ENCODE data around the gene METTL15.
"Not testable (repeated sequence)": the region's sequence is repeated elsewhere in the genome, so short reads cannot be mapped to it uniquely, and the experiment has no call there.

The METTL15 gene

GRCh38 chr11:28296426-28296825 lies 188.2 kb downstream of the METTL15 start:
- peak; percentile 17 for DNase-seq (ENCODE audit: low spot score)
- TF ChIP-seq CTCF (IDR thresholded peaks at IDR 0.05; ENCODE audit: extremely low read depth, missing control alignments): no peak

GRCh38 chr11:28298209-28298608 lies 190.0 kb downstream of the METTL15 start:
- TF ChIP-seq CTCF (IDR thresholded peaks at IDR 0.05; ENCODE audit: extremely low read depth, missing control alignments): no peak
- no peak for DNase-seq (ENCODE audit: low spot score)

DNA sequence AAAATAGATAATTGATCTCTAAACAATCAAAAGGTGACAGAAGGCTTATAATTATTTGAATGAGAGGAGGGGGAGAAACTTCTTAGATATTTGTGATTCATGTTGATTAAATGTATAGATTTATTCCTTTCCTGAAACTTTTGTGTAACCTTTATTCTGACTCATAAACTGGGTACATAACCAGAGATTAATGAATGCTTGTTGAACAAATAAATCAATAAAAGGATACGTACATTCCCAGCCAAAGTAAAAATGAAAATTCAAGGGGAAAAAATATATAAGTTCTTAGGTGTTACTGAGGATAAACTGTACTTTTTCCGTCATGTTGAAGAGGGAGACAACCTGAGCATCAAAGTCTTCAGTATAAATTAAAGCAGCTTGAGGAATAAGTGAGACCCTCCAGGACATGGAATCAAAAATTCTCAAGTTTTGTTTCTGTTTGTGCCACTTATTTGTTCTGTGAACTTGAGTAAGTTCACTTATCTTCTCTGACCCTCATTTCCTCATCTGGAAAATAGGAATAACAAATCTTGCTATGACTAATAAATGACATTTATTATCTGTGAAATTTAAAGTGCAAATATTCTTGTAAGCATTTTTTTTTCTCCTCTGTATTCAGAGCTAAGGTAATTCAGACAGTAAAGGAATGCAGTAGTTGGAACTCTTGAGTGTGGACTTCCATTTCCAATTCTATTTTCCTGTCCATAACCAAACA lies 195.4 kb downstream of the METTL15 start:
- no peak for TF ChIP-seq CTCF (IDR thresholded peaks at IDR 0.05; ENCODE audit: extremely low read depth, missing control alignments)
- DNase-seq (ENCODE audit: low spot score): no peak

GRCh38 chr11:28315440-28315839 lies 207.3 kb downstream of the METTL15 start:
- no peak for DNase-seq (ENCODE audit: low spot score)
- no peak for TF ChIP-seq CTCF (IDR thresholded peaks at IDR 0.05; ENCODE audit: extremely low read depth, missing control alignments)

DNA sequence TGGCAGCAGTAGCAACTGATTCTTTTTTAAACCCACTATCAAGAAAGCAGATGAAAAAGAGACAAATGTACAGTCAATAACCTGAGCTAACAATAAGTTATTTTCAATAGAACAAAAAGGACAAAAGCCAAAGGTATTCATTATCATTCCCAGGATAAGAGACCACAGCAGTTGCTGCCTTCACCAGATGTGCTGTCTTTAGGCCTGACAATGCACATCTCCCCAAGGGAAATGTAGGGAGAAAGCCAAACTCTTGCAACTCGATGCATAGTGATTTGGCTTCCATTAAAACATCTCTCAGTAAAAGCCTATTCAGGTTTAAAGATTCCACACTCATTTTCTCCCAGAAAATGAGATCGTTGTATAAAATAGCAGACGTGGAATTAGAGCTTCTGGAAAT lies 210.7 kb downstream of the METTL15 start:
- no peak for DNase-seq (ENCODE audit: low spot score)
- TF ChIP-seq CTCF (IDR thresholded peaks at IDR 0.05; ENCODE audit: extremely low read depth, missing control alignments): no peak

- no peak for DNase-seq (ENCODE audit: low spot score)
- TF ChIP-seq CTCF (IDR thresholded peaks at IDR 0.05; ENCODE audit: extremely low read depth, missing control alignments): no peak
These were observed 215.4 kb downstream of the METTL15 start for GRCh38 chr11:28323621-28324020.

DNA sequence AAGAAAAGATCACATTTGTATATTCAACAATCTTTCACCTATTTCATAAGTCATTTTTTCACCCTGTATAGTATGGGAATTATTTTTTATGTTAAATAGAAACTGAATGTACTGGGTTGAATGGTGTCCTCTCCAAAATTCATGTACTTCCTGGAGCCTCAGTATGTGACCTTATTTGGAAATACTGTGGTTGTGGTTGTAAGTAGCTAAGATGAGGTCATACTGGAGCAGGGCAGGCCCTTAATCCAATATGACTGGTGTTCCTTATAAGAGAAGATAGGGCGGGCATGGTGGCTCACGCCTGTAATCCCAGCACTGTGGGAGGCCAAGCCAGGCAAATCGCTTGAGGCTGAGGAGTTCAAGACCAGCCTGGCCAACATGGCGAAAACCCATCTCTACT lies 224.2 kb downstream of the METTL15 start:
- not testable (repeated sequence) for DNase-seq (ENCODE audit: low spot score)

GRCh38 chr11:28337701-28338100 lies 229.5 kb downstream of the METTL15 start:
- DNase-seq (ENCODE audit: low spot score): no peak
- TF ChIP-seq CTCF (IDR thresholded peaks at IDR 0.05; ENCODE audit: extremely low read depth, missing control alignments): no peak

Measured in GM20000 (cell line).